HepG2 (cell line): ENCODE measurements around the gene RBM5. TPM values are rescaled to one million over a fixed set of nuclear protein-coding genes. Genes with fewer than 3 reads are reported as not detected.
A peak's percentile ranks its signal among the peaks of the same experiment; 100 is the strongest.

ENCODE experiments used
- FOXK2 ChIP-seq: fragments of 450-650 bp; IDR thresholded peaks from 2 replicates; pipeline ENCODE4 v1.6.1; 2016
- GABPB1 ChIP-seq: IDR thresholded peaks from 2 replicates; pipeline ENCODE4 v1.6.1; 2016; ENCODE audit warnings: mild to moderate bottlenecking, missing genetic modification reagents, moderate library complexity, missing compliant biosample characterization
- JDP2 ChIP-seq: sonication (generic); formaldehyde crosslinking; IDR thresholded peaks from 2 replicates; pipeline ENCODE4 v1.8.1; 2022; ENCODE audit warnings: missing genetic modification reagents, borderline replicate concordance
- KDM1A ChIP-seq: IDR thresholded peaks from 2 replicates; pipeline ENCODE4 v1.6.1; 2016; ENCODE audit warnings: missing compliant biosample characterization
- XBP1 ChIP-seq: sonication (generic); formaldehyde crosslinking; IDR thresholded peaks from 2 replicates; pipeline ENCODE4 v1.5.0; 2020; ENCODE audit warnings: missing genetic modification reagents
- ZNF350 ChIP-seq: sonication (generic); formaldehyde crosslinking; IDR thresholded peaks from 2 replicates; pipeline ENCODE4 v1.4.0; 2020; ENCODE audit warnings: mild to moderate bottlenecking, low read depth, missing genetic modification reagents, borderline replicate concordance
- ZNF75D ChIP-seq: sonication (generic); formaldehyde crosslinking; IDR thresholded peaks from 2 replicates; pipeline ENCODE4 v1.8.1; 2023; ENCODE audit warnings: missing genetic modification reagents, mild to moderate bottlenecking, borderline replicate concordance
- polyA plus RNA-seq, 8 experiments: library from polyadenylated mRNA; depleted of rRNA in 3 of 8; stranded (reverse) in 7 of 8; unstranded in 1 of 8; fragments of >200 nt; fragmentation: Illumina TruSeq in 4 of 8; extraction: Trizol in 4 of 8; gene quantifications; 2 replicates each; pipeline versions ENCODE4 v1.2.1 to v1.2.3, GENCODE V29; 2011 to 2016; ENCODE audit warnings: low read depth in 4 of 8, missing spikeins in 1 of 8, mixed read lengths in 1 of 8; ENCODE audit not compliant: insufficient read depth in 1 of 8
- total RNA-seq, 5 experiments: library from RNA; depleted of rRNA; stranded (reverse); fragments of >200 nt; fragmentation: Illumina TruSeq; extraction: Trizol; gene quantifications; 2 replicates each; pipeline ENCODE4 v1.2.3, GENCODE V29; 2016; ENCODE audit warnings: low read depth in 1 of 5
- TF ChIP-seq, protein P1 (sequence below): sonication (generic); formaldehyde crosslinking; IDR thresholded peaks from 2 replicates; pipeline ENCODE4 v1.4.0; 2020; ENCODE audit warnings: missing genetic modification reagents, borderline replicate concordance
- TF ChIP-seq, protein P2 (sequence below): sonication (generic); formaldehyde crosslinking; conservative IDR thresholded peaks from 2 replicates; pipeline ENCODE4 v1.4.0; 2020; ENCODE audit warnings: missing genetic modification reagents
- TF ChIP-seq, protein P3 (sequence below): sonication (generic); formaldehyde crosslinking; IDR thresholded peaks from 2 replicates; pipeline ENCODE4 v1.8.1; 2023; ENCODE audit warnings: mild to moderate bottlenecking, inconsistent platforms, moderate library complexity, missing genetic modification reagents, borderline replicate concordance

RBM5 gene
- total and polyA plus RNA-seq, 2 of the 13 experiments (the other 11 are each of a cell fraction or from before 2014, with no cell fraction given): 106 to 204 TPM

DNA sequence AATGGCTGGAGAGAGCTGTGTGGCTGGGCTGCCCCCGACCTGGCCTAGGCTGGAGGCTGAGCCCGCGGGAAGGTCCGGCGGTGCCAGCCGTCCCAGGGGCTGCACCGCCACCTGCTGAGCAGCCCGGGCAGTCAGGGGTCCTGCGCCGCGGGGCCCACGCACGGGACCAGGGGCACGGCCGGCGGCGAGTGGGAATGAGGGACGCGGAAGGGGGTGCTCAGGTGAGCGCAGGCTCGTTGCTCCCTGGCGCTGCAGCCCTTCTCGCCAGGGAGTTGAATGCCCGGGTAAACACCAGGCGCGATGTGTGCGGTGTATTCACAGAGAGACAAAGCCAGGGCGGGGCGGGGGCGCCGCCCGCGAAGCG, 65.7 kb downstream of the RBM5 start (continued):
- TF ChIP-seq, protein P1, sequence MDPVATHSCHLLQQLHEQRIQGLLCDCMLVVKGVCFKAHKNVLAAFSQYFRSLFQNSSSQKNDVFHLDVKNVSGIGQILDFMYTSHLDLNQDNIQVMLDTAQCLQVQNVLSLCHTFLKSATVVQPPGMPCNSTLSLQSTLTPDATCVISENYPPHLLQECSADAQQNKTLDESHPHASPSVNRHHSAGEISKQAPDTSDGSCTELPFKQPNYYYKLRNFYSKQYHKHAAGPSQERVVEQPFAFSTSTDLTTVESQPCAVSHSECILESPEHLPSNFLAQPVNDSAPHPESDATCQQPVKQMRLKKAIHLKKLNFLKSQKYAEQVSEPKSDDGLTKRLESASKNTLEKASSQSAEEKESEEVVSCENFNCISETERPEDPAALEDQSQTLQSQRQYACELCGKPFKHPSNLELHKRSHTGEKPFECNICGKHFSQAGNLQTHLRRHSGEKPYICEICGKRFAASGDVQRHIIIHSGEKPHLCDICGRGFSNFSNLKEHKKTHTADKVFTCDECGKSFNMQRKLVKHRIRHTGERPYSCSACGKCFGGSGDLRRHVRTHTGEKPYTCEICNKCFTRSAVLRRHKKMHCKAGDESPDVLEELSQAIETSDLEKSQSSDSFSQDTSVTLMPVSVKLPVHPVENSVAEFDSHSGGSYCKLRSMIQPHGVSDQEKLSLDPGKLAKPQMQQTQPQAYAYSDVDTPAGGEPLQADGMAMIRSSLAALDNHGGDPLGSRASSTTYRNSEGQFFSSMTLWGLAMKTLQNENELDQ (CRISPR knock-in tag): no peak
- TF ChIP-seq FOXK2 (no peak), KDM1A (CRISPR knock-in tag) (no peak), XBP1 (CRISPR knock-in tag) (no peak), JDP2 (CRISPR knock-in tag) (no peak), ZNF75D (CRISPR knock-in tag) (no peak), ZNF350 (0 out of 2 replicates have a peak, but pooled peaks have one; percentile 38), GABPB1 (peak; percentile 53; the same call in 1 of the 2 replicates)
- TF ChIP-seq, protein P2, sequence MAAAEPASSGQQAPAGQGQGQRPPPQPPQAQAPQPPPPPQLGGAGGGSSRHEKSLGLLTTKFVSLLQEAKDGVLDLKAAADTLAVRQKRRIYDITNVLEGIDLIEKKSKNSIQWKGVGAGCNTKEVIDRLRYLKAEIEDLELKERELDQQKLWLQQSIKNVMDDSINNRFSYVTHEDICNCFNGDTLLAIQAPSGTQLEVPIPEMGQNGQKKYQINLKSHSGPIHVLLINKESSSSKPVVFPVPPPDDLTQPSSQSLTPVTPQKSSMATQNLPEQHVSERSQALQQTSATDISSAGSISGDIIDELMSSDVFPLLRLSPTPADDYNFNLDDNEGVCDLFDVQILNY: no peak
- TF ChIP-seq, protein P3, sequence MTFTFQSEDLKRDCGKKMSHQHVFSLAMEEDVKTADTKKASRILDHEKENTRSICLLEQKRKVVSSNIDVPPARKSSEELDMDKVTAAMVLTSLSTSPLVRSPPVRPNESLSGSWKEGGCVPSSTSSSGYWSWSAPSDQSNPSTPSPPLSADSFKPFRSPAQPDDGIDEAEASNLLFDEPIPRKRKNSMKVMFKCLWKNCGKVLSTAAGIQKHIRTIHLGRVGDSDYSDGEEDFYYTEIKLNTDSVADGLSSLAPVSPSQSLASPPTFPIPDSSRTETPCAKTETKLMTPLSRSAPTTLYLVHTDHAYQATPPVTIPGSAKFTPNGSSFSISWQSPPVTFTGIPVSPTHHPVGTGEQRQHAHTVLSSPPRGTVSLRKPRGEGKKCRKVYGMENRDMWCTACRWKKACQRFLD (CRISPR knock-in tag): no peak
- TF ChIP-seq, all 625 proteins: peak for 33
